ENCODE data around the gene LUZP2. TPM values are rescaled to one million over a fixed set of nuclear protein-coding genes. Genes with fewer than 3 reads are reported as not detected.

LUZP2 gene
- total RNA-seq, 1 donor from 2014 or later = 0.49 TPM

GRCh38 chr11:24516638-24517037 lies 19.8 kb downstream of the LUZP2 start:
- no peaks in the 10 kb centered on the region for H3K4me1 ChIP-seq
- DNase-seq (ENCODE audit: extremely low spot score in 2 of 2) = no peak
- intact Hi-C loops (cut with DNase I) = no loop called here
- H3K36me3 ChIP-seq = no peaks in the 10 kb centered on the region
- no peaks in the 10 kb centered on the region for H3K9me3 ChIP-seq
- TF ChIP-seq POLR2AphosphoS5 (IDR thresholded peaks at IDR 0.05; ENCODE audit: insufficient read depth in 1 of 2, low read depth in 1 of 2) (no peak), CTCF (IDR thresholded peaks at IDR 0.05) (no peak), POLR2A (IDR thresholded peaks at IDR 0.05) (no peak)
- H3K27me3 ChIP-seq = no peaks in the 10 kb centered on the region
- H3K27ac ChIP-seq = no peak overlapping the region
- H3K4me3 ChIP-seq = no peak overlapping the region

GRCh38 chr11:24521601-24522000 lies 24.7 kb downstream of the LUZP2 start:
- TF ChIP-seq POLR2AphosphoS5 (IDR thresholded peaks at IDR 0.05; ENCODE audit: insufficient read depth in 1 of 2, low read depth in 1 of 2) (no peak), CTCF (IDR thresholded peaks at IDR 0.05) (no peak), POLR2A (IDR thresholded peaks at IDR 0.05) (no peak)
- DNase-seq (ENCODE audit: extremely low spot score in 2 of 2) = no peak
- Histone ChIP-seq H3K27ac (no peak overlapping the region), H3K36me3 (no peaks in the 10 kb centered on the region), H3K4me3 (no peak overlapping the region), H3K4me1 (no peaks in the 10 kb centered on the region), H3K27me3 (no peaks in the 10 kb centered on the region), H3K9me3 (no peaks in the 10 kb centered on the region)
- intact Hi-C loops (cut with DNase I) = no loop called here

GRCh38 chr11:24524156-24524555 lies 27.3 kb downstream of the LUZP2 start:
- Histone ChIP-seq H3K4me1 (no peaks in the 10 kb centered on the region), H3K27me3 (no peaks in the 10 kb centered on the region), H3K4me3 (no peak overlapping the region), H3K36me3 (no peaks in the 10 kb centered on the region), H3K27ac (no peak overlapping the region), H3K9me3 (no peaks in the 10 kb centered on the region)
- DNase-seq (ENCODE audit: extremely low spot score in 2 of 2) = no peak
- no peak for TF ChIP-seq CTCF (IDR thresholded peaks at IDR 0.05)
- no peak for TF ChIP-seq POLR2AphosphoS5 (IDR thresholded peaks at IDR 0.05; ENCODE audit: insufficient read depth in 1 of 2, low read depth in 1 of 2)
- no peak for TF ChIP-seq POLR2A (IDR thresholded peaks at IDR 0.05)
- intact Hi-C loops (cut with DNase I) = no loop called here

- TF ChIP-seq POLR2A (IDR thresholded peaks at IDR 0.05) = no peak
- no peak for TF ChIP-seq POLR2AphosphoS5 (IDR thresholded peaks at IDR 0.05; ENCODE audit: insufficient read depth in 1 of 2, low read depth in 1 of 2)
- TF ChIP-seq CTCF (IDR thresholded peaks at IDR 0.05) = no peak
- no peaks in the 10 kb centered on the region for H3K36me3 ChIP-seq
- no peak overlapping the region for H3K27ac ChIP-seq
- no peak for DNase-seq (ENCODE audit: extremely low spot score in 2 of 2)
- no peaks in the 10 kb centered on the region for H3K9me3 ChIP-seq
- no peaks in the 10 kb centered on the region for H3K27me3 ChIP-seq
- intact Hi-C loops (cut with DNase I) = no loop called here
- no peak overlapping the region for H3K4me3 ChIP-seq
- H3K4me1 ChIP-seq = no peaks in the 10 kb centered on the region
These were observed 34.7 kb downstream of the LUZP2 start for GRCh38 chr11:24531528-24531927.

- TF ChIP-seq POLR2AphosphoS5 (IDR thresholded peaks at IDR 0.05; ENCODE audit: insufficient read depth in 1 of 2, low read depth in 1 of 2) (no peak), POLR2A (IDR thresholded peaks at IDR 0.05) (no peak), CTCF (IDR thresholded peaks at IDR 0.05) (no peak)
- Histone ChIP-seq H3K27me3 (no peaks in the 10 kb centered on the region), H3K36me3 (no peaks in the 10 kb centered on the region), H3K27ac (no peak overlapping the region), H3K4me3 (no peak overlapping the region), H3K9me3 (no peaks in the 10 kb centered on the region), H3K4me1 (no peaks in the 10 kb centered on the region)
- no peak for DNase-seq (ENCODE audit: extremely low spot score in 2 of 2)
- intact Hi-C loops (cut with DNase I) = no loop called here
These were observed 46.9 kb downstream of the LUZP2 start for GRCh38 chr11:24543771-24544170.
